GM13976 (cell line): ENCODE results near the gene STARD10.

Experiments
- DNase-seq: peaks from one replicate; pipeline ENCODE4 v3.0.0; 2012; ENCODE audit warnings: low spot score
- CTCF ChIP-seq: IDR thresholded peaks from 2 replicates; pipeline ENCODE4 v1.5.1; 2012; ENCODE audit warnings: borderline replicate concordance, mild to moderate bottlenecking; ENCODE audit not compliant: insufficient read depth; ENCODE audit errors: extremely low read depth, missing control alignments, control extremely low read depth
- in situ Hi-C: fragments of 300-500 bp; cut with MboI; formaldehyde crosslinking; loops from one replicate; pipeline ENCODE4 v1.12.0; 2022; ENCODE audit warnings: low sequenced_read_pairs, mixed read lengths, inconsistent platforms; ENCODE audit not compliant: unreplicated experiment

STARD10 gene

GRCh38 chr11:72724851-72725723 lies 68.8 kb downstream of the STARD10 start:
- DNase-seq = peak; percentile 83
- in situ Hi-C loops = loop anchor here (10.0 kb wide), 1 partner anchor 70 kb away; the partner anchor contains the start of gene STARD10
- TF ChIP-seq CTCF = peak; percentile 81

DNA sequence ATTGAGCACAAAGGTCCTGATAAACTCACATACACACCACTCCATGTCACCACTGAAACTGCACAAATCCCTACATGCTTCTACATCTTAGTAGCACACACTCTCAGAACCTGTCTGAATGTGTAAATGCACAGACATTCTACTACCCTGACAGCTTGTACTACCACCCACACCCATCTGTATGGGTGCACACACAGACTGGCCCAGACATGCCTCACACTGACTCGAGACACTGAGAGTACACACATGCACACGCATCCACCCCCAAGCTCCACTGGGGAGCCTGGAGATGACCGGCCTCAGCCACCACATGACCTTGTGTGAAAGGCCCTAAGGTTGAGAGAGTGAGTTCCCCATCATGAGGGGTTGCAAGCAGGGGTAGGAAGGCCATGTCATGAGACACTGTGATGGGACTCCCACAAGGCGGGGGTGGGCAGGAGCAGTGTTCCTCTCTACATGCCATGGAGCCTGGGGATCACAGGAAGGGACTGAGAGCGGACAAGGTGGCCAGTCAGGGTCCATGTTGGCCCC lies 69.8 kb downstream of the STARD10 start:
- in situ Hi-C loops = loop anchor here (10.0 kb wide), 1 partner anchor 71 kb away; the partner anchor contains the start of gene STARD10
- DNase-seq = no peak
- no peak for TF ChIP-seq CTCF

DNA sequence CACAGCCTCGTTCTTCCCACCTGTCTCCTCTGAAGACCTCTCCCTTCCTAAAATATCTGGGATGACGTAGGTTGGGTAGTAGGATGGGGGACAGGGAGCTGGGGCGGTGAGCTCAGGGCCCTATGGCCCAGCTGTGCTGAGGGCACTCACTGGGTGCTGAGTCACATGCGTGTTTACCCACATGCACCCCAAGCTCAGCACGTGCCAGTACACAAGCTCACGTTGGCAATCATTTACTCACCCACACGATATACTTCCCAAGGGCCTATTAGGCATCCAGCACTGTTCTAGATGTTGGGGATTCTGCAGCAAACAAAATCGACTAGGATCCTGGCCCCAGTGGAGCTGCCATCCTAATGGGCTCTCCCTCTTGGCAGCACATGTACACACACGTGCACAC lies 70.3 kb downstream of the STARD10 start:
- in situ Hi-C loops = loop anchor here (10.0 kb wide), 1 partner anchor 71 kb away; the partner anchor contains the start of gene STARD10
- TF ChIP-seq CTCF = no peak
- DNase-seq = no peak

DNA sequence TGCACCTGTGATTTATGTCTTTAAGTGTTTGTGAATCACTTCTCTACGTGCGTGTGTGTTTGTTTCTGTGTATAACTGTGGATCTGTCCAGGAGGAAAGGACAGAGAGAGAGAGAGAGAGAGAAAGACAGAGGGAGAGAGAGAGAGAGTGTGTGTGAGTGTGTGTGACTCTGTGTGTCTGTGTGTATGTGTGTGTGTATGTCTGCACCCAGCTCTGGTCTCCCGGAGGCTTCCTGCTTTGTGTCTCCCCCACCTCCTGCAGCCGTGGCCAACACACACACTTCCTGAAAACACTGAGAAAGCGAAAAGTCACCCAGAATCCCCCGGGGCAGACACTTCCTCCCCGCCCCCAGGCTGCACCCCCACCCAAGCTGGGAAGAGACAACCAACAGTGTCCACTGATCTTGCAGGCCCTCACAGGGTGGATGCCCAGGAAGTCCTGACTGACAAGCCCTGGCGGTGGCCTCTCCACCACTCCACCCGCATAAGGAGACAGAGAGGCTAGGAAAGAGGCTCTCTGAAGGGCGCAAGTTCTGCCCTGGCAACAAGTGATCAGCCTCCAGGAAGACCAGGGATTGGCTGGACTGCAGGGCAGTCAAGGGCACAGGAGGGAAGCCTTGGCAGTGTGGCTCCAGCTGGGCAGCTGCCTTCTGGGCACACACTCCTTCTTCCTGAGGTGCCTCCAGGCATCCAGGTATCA lies 71.6 kb downstream of the STARD10 start:
- in situ Hi-C loops = loop anchor here (10.0 kb wide), 1 partner anchor 73 kb away; the partner anchor contains the start of gene STARD10
- peak; percentile 94 for DNase-seq
- TF ChIP-seq CTCF = no peak

DNA sequence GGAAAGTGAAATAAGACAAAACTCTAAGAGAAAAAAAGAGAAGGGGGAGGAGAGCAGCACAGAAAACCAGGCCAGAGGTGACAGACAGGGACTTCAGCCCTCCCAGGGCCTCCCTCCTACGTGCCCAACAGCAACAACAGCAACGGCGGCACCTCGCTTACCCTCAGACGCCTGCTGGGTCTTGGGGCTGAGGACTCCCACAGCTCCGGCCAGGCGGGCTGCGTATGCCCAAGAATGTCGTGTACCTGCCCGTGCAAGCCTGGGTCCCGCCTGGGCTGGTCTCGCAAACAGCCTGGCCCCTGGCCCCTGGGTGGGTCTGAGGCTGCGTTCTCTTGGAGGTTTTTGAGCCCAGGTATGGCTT lies 72.2 kb downstream of the STARD10 start:
- TF ChIP-seq CTCF = no peak
- DNase-seq = peak; percentile 64
- in situ Hi-C loops = loop anchor here (10.0 kb wide), 1 partner anchor 73 kb away; the partner anchor contains the start of gene STARD10

- TF ChIP-seq CTCF = no peak
- in situ Hi-C loops = loop anchor here (10.0 kb wide), 1 partner anchor 74 kb away; the partner anchor contains the start of gene STARD10
- no peak for DNase-seq
Observed at GRCh38 chr11:72721276-72721675, 72.6 kb downstream of the STARD10 start.
